ENCODE data around the gene APBA1. TPM values are rescaled to one million over a fixed set of nuclear protein-coding genes. Genes with fewer than 3 reads are reported as not detected.

Gene APBA1
- total and polyA plus RNA-seq, 2 donors (not counting 3 experiments of a cell fraction or from before 2014, with no cell fraction given) = 6.1 to 11.3 TPM

- H3K36me3 ChIP-seq (ENCODE audit: control insufficient read depth in 2 of 2, extremely low read depth in 1 of 2, insufficient read depth in 2 of 2, low read length in 2 of 2) = no peaks in the 10 kb centered on the region
- H3K27ac ChIP-seq (ENCODE audit: insufficient read depth, low read depth, low read length) = no peak overlapping the region
- no peak overlapping the region for H2AFZ ChIP-seq (ENCODE audit: low read depth, low read length)
- intact Hi-C loops (cut with micrococcal nuclease) (no loop called here), dilution Hi-C loops (cut with MboI; ENCODE audit: extremely low pct_ligation_motif_present, low sequenced_read_pairs) (no loop called here)
- H3K9me1 ChIP-seq (replicated peaks; ENCODE audit: control insufficient read depth, extremely low read depth, insufficient read depth, low read length) = no peaks in the 10 kb centered on the region
- no peaks in the 10 kb centered on the region for H3K27me3 ChIP-seq (ENCODE audit: control insufficient read depth in 2 of 2, insufficient read depth in 2 of 2, low read length in 2 of 2)
- H3K9me3 ChIP-seq (replicated peaks; ENCODE audit: control insufficient read depth, insufficient read depth, low read length) = no peaks in the 10 kb centered on the region
- H3K4me2 ChIP-seq (ENCODE audit: insufficient read depth, low read length) = no peak overlapping the region
- ChIA-PET POLR2A (no interaction called here), CTCF (no interaction called here)
- DNase-seq (ENCODE audit: low read depth, low spot score) = no peak
- BruUV-seq (replicated peaks) = no TSS peak
- H3K4me1 ChIP-seq (ENCODE audit: control insufficient read depth, extremely low read depth, insufficient read depth, low read length) = no peaks in the 10 kb centered on the region
- H3K79me2 ChIP-seq (ENCODE audit: control insufficient read depth, insufficient read depth, low read length) = no peaks in the 10 kb centered on the region
- no peaks in the 10 kb centered on the region for H4K20me1 ChIP-seq (replicated peaks; ENCODE audit: control insufficient read depth, extremely low read depth, insufficient read depth, low read length)
- no peak overlapping the region for H3K4me3 ChIP-seq (replicated peaks in 1 of 3; ENCODE audit: insufficient read depth in 1 of 3, low read depth in 1 of 3, low read length in 3 of 3)
- no peak overlapping the region for H3K9ac ChIP-seq (replicated peaks; ENCODE audit: extremely low read depth, insufficient read depth, low read length)
- no peak for FAIRE-seq
- TF ChIP-seq EZH2 (IDR thresholded peaks at IDR 0.05; ENCODE audit: borderline replicate concordance, low read depth, low read length, severe bottlenecking) (no peak), FOS (IDR thresholded peaks at IDR 0.05; ENCODE audit: borderline replicate concordance, insufficient read depth, low read length) (no peak), POLR2AphosphoS5 (IDR thresholded peaks at IDR 0.05; ENCODE audit: insufficient read depth, low read depth, low read length) (no peak), MAX (IDR thresholded peaks at IDR 0.05; ENCODE audit: insufficient read depth, insufficient read length) (no peak), MYC (IDR thresholded peaks at IDR 0.05; ENCODE audit: low read depth, low read length) (no peak), JUN (IDR thresholded peaks at IDR 0.05; ENCODE audit: borderline replicate concordance, insufficient read depth, insufficient read length, low read depth) (no peak), GATA2 (IDR thresholded peaks at IDR 0.05; ENCODE audit: insufficient read depth, insufficient read length, low read depth, low read length) (no peak), CTCF (IDR thresholded peaks at IDR 0.05; ENCODE audit: extremely low read depth in 1 of 2, insufficient read depth in 1 of 2, low read depth in 1 of 2, low read length in 2 of 2) (no peak), POLR2A (IDR thresholded peaks at IDR 0.05; ENCODE audit: low read depth, low read length) (no peak)
Observed at GRCh38 chr9:69619233-69619632, 52.9 kb downstream of the APBA1 start.
